NB4 (cell line): ENCODE measurements around the gene CTSE.

Experiments used
- DNase-seq: peaks from one replicate; pipeline ENCODE4 v3.0.0; 2010; ENCODE audit warnings: low read depth
- H3K4me3 ChIP-seq: one replicate; pipeline ENCODE4 v1.5.1; 2011; ENCODE audit warnings: mild to moderate bottlenecking, low read depth, low read length, moderate library complexity
- MAX ChIP-seq: IDR thresholded peaks from 2 replicates; pipeline ENCODE4 v1.6.1; 2011; ENCODE audit warnings: low read depth, low read length
- MYC ChIP-seq: IDR thresholded peaks from 2 replicates; pipeline ENCODE4 v1.6.1; 2011; ENCODE audit warnings: low read depth, low read length
- POLR2A ChIP-seq: IDR thresholded peaks from 2 replicates; pipeline ENCODE4 v1.6.1; 2011; ENCODE audit warnings: mild to moderate bottlenecking; ENCODE audit not compliant: insufficient read length; ENCODE audit errors: extremely low read depth
- TF ChIP-seq, protein P1 (sequence below): IDR thresholded peaks from one replicate; pipeline ENCODE4 v1.5.1; 2012; ENCODE audit warnings: low read depth, low read length

Gene CTSE

DNA sequence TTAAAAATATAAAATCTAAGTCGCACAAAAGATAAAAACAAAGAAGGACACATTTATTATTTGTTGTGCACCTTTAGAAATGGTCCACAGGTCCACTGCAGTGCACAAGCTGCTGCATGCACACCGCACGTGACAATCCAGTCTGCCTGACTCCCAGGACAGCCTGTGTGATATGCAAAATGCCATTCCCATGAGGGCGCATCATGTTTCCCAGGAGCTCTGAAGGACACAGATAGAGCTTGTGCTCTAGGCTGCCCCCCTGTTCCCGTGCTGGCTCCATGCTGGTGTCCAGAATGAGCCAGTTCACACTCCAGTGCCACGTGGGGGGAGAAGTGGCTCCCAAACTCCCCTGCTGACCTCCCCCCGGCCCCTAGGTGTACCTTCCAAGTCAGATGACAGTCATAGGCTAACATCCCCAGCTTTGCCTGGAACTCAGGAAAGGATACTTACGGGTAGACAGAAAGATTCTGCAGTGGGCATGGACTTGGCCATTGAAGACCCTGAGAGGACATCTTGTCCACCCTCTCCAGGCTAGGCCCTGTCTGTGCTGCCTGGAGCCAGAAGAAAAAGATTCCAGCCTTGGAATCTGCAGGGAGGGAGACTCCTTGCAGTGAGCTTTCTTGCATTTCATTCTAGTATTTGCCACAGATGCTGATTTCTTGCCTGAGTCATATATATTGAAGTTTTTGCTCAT is 46.8 kb downstream of the CTSE start:
- TF ChIP-seq MAX: no peak
- no peak for TF ChIP-seq POLR2A
- no peak for TF ChIP-seq MYC
- no peak overlapping the region for H3K4me3 ChIP-seq
- no peak for DNase-seq

DNA sequence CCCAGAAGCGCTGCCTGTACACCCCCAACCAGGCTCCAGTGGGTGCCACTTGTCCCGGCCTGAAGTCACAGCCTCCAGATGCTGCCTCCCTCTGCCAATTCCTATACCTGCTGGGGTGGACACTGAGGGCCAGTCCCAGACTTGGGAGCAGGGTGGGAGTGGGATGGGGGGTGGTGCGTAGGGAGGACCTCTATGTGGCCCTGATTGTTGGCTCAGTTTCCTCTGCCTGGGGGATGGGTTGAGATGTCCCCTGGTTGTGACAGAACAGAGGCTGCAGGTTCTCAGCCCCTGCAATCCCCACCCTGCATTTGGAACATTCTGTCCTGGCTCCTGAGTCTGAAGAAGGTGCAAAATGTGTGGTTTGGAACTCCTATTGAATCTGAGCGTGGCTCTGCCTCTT is 47.7 kb downstream of the CTSE start:
- H3K4me3 ChIP-seq: no peak overlapping the region
- DNase-seq: no peak
- TF ChIP-seq POLR2A: no peak
- TF ChIP-seq, protein P1, sequence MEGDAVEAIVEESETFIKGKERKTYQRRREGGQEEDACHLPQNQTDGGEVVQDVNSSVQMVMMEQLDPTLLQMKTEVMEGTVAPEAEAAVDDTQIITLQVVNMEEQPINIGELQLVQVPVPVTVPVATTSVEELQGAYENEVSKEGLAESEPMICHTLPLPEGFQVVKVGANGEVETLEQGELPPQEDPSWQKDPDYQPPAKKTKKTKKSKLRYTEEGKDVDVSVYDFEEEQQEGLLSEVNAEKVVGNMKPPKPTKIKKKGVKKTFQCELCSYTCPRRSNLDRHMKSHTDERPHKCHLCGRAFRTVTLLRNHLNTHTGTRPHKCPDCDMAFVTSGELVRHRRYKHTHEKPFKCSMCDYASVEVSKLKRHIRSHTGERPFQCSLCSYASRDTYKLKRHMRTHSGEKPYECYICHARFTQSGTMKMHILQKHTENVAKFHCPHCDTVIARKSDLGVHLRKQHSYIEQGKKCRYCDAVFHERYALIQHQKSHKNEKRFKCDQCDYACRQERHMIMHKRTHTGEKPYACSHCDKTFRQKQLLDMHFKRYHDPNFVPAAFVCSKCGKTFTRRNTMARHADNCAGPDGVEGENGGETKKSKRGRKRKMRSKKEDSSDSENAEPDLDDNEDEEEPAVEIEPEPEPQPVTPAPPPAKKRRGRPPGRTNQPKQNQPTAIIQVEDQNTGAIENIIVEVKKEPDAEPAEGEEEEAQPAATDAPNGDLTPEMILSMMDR: no peak
- no peak for TF ChIP-seq MYC
- no peak for TF ChIP-seq MAX

- TF ChIP-seq, protein P1: no peak
- TF ChIP-seq MYC: no peak
- TF ChIP-seq POLR2A: no peak
- no peak for TF ChIP-seq MAX
- H3K4me3 ChIP-seq: no peak overlapping the region
- DNase-seq: no peak
These were observed 48.2 kb downstream of the CTSE start for GRCh38 chr1:205975387-205975998.

GRCh38 chr1:205974712-205975111 is 49.0 kb downstream of the CTSE start:
- H3K4me3 ChIP-seq: no peak overlapping the region
- no peak for DNase-seq
- TF ChIP-seq MAX: no peak
- TF ChIP-seq, protein P1: no peak
- TF ChIP-seq MYC: no peak
- no peak for TF ChIP-seq POLR2A

GRCh38 chr1:205973377-205974232 is 50.1 kb downstream of the CTSE start:
- H3K4me3 ChIP-seq: no peak overlapping the region
- no peak for TF ChIP-seq POLR2A
- TF ChIP-seq MYC: no peak
- TF ChIP-seq MAX: no peak
- TF ChIP-seq, protein P1: no peak
- no peak for DNase-seq
